ENCODE data around the gene DPCD. TPM values are rescaled to one million over a fixed set of nuclear protein-coding genes. Genes with fewer than 3 reads are reported as not detected.

DPCD gene
- total RNA-seq, 1 experiment from 2014 or later, result 39.5 TPM

- Histone ChIP-seq H4K20me1 (ENCODE audit: insufficient read depth) (no peaks in the 10 kb centered on the region), H3K9me3 (ENCODE audit: control insufficient read depth in 1 of 2, insufficient read depth in 1 of 2, low read depth in 1 of 2, low read length in 2 of 2) (no peaks in the 10 kb centered on the region), H3K27ac (ENCODE audit: low read depth, low read length) (no peak overlapping the region), H3K4me2 (ENCODE audit: low read length) (no peak overlapping the region), H2AFZ (ENCODE audit: low read depth, low read length, poor library complexity, severe bottlenecking) (no peak overlapping the region), H3K79me2 (ENCODE audit: insufficient read depth, low read length) (no peaks in the 10 kb centered on the region), H3K4me3 (replicated peaks in 1 of 2; ENCODE audit: low read depth in 1 of 2, low read length in 2 of 2) (no peak overlapping the region), H3K4me1 (ENCODE audit: control insufficient read depth in 1 of 2, insufficient read depth in 2 of 2, low read length in 2 of 2) (no peaks in the 10 kb centered on the region), H3K27me3 (ENCODE audit: insufficient read depth, low read length) (no peaks in the 10 kb centered on the region), H3K36me3 (ENCODE audit: control insufficient read depth in 1 of 2, insufficient read depth in 2 of 2, low read length in 2 of 2) (no peaks in the 10 kb centered on the region), H3K9ac (ENCODE audit: low read length) (no peak overlapping the region), H3K9me2 (ENCODE audit: insufficient read depth) (no peaks in the 10 kb centered on the region)
- ATAC-seq (no peak), DNase-seq (ENCODE audit: low read depth, low spot score) (no peak)
- ChIA-PET CTCF (no interaction called here), POLR2A (no interaction called here), RAD21 (ENCODE audit: low non-redundant PET in 1 of 2, low total read pairs in 2 of 2, uncharacterized antibody in 2 of 2, unreplicated experiment in 2 of 2) (no interaction called here)
- BruUV-seq (replicated peaks), result no TSS peak
- intact Hi-C loops (cut with micrococcal nuclease), result no loop called here
- TF ChIP-seq ATF3 (IDR thresholded peaks at IDR 0.05), result no peak
- TF ChIP-seq MAX (IDR thresholded peaks at IDR 0.05), result no peak
- TF ChIP-seq ZFX (IDR thresholded peaks at IDR 0.05), result no peak
- TF ChIP-seq CTCF (IDR thresholded peaks at IDR 0.05 in 2 of 3, conservative IDR thresholded peaks at IDR 0.05 in 1 of 3; ENCODE audit: borderline replicate concordance in 1 of 3, insufficient read depth in 1 of 3, low read depth in 2 of 3, low read length in 2 of 3), result no peak
- no peak for TF ChIP-seq POLR2AphosphoS5 (IDR thresholded peaks at IDR 0.05; ENCODE audit: low read depth, low read length)
- TF ChIP-seq EZH2 (IDR thresholded peaks at IDR 0.05), result no peak
- TF ChIP-seq CEBPB (IDR thresholded peaks at IDR 0.05; ENCODE audit: low read depth), result no peak
- no peak for TF ChIP-seq FOSL1 (IDR thresholded peaks at IDR 0.05; ENCODE audit: low read depth)
- TF ChIP-seq EGR1 (IDR thresholded peaks at IDR 0.05; ENCODE audit: low read depth), result no peak
- no peak for TF ChIP-seq JUND (IDR thresholded peaks at IDR 0.05)
- no peak for TF ChIP-seq SRF (IDR thresholded peaks at IDR 0.05; ENCODE audit: low read depth)
- TF ChIP-seq REST (IDR thresholded peaks at IDR 0.05; ENCODE audit: low read depth), result no peak
- TF ChIP-seq ZNF274 (IDR thresholded peaks at IDR 0.05; ENCODE audit: low read depth, low read length), result no peak
- no peak for TF ChIP-seq TCF7L2 (IDR thresholded peaks at IDR 0.05; ENCODE audit: borderline replicate concordance, extremely low read depth, insufficient read depth, insufficient read length)
- no peak for TF ChIP-seq SIN3A (IDR thresholded peaks at IDR 0.05; ENCODE audit: low read depth)
These were observed 63.2 kb downstream of the DPCD start for GRCh38 chr10:101651336-101651735.

All from HCT116 (cell line).